H1 (cell line): ENCODE data around the gene MRFAP1. TPM values are rescaled to one million over a fixed set of nuclear protein-coding genes. Genes with fewer than 3 reads are reported as not detected.

Source experiments
- ATF3 ChIP-seq: IDR thresholded peaks from 2 replicates; pipeline ENCODE4 v1.6.1; 2011; ENCODE audit warnings: low read depth, mild to moderate bottlenecking, low read length; ENCODE audit not compliant: insufficient read depth
- NRF1 ChIP-seq: IDR thresholded peaks from 2 replicates; pipeline ENCODE4 v1.6.1; 2011; ENCODE audit warnings: mild to moderate bottlenecking, low read depth, low read length, improper control_type of control experiment
- RFX5 ChIP-seq: IDR thresholded peaks from 2 replicates; pipeline ENCODE4 v1.6.1; 2011; ENCODE audit warnings: low read depth, low read length, improper control_type of control experiment, borderline replicate concordance
- USF2 ChIP-seq: IDR thresholded peaks from 2 replicates; pipeline ENCODE4 v1.6.1; 2011; ENCODE audit warnings: low read length, improper control_type of control experiment
- polyA plus RNA-seq, 7 experiments: library from polyadenylated mRNA; depleted of rRNA in 3 of 7; stranded (reverse) in 5 of 7; unstranded in 2 of 7; fragments of >200 nt in 5 of 7; fragments of 200-250 nt in 2 of 7; gene quantifications; 1 replicate in 5 of 7; 2 replicates in 1 of 7; 4 replicates in 1 of 7; pipeline versions ENCODE4 v1.2.1 to v1.2.3, GENCODE V29; 2011 to 2013; ENCODE audit warnings: missing spikeins in 2 of 7, mixed read lengths in 2 of 7
- total RNA-seq: library from RNA; stranded (reverse); fragmentation: NEBNext Ultra II Directional; extraction: Animal tissue kit (Norgen Biotek cat#: 25700); gene quantifications from 2 replicates; pipeline ENCODE4 v1.2.1, GENCODE V29; 2021

MRFAP1 gene
- total and polyA plus RNA-seq, 2 of the 8 experiments (the other 6 are each of a cell fraction or from before 2014, with no cell fraction given): 108 to 307 TPM

GRCh38 chr4:6682862-6683590, 42.5 kb downstream of the MRFAP1 start (continued):
- no peak for TF ChIP-seq USF2
- TF ChIP-seq ATF3: no peak
- TF ChIP-seq NRF1: no peak
- no peak for TF ChIP-seq RFX5
